T-helper 17 cell (primary cell): ENCODE results near the gene TFEB. TPM values are rescaled to one million over a fixed set of nuclear protein-coding genes. Genes with fewer than 3 reads are reported as not detected.

Source experiments
- ATAC-seq: fragments of 150-1000 bp; cut with Tn5 transposase; 2 replicates; pipeline ENCODE4 v1.10.0; 2021; ENCODE audit warnings: mild to moderate bottlenecking, moderate library complexity
- DNase-seq, 3 donors: peaks; one replicate each; pipeline versions ENCODE4 v3.0.0 to v3.0.0-alpha.2; 2020 to 2021
- H3K9me3 ChIP-seq: one replicate; pipeline ENCODE4 v1.7.0; 2013; ENCODE audit warnings: low read length, mild to moderate bottlenecking; ENCODE audit not compliant: control insufficient read depth, poor library complexity, severe bottlenecking
- H3K27ac Mint-ChIP-seq: one replicate; pipeline ENCODE4 v1.8.0; 2022; ENCODE audit warnings: mild to moderate bottlenecking, moderate library complexity, mixed read lengths
- H3K27me3 Mint-ChIP-seq: one replicate; pipeline ENCODE4 v1.8.0; 2022; ENCODE audit warnings: mixed read lengths
- H3K36me3 Mint-ChIP-seq: one replicate; pipeline ENCODE4 v1.8.0; 2022; ENCODE audit warnings: low read depth, mixed read lengths
- H3K4me1 Mint-ChIP-seq: one replicate; pipeline ENCODE4 v1.8.0; 2022; ENCODE audit warnings: mild to moderate bottlenecking, mixed read lengths
- H3K4me3 Mint-ChIP-seq: one replicate; pipeline ENCODE4 v1.8.0; 2022; ENCODE audit warnings: mild to moderate bottlenecking, moderate library complexity, mixed read lengths
- total RNA-seq, 4 donors: library from RNA in 2 of 4; stranded (reverse) in 2 of 4; gene quantifications; one replicate each; pipeline ENCODE4 v1.2.3 and lab custom pipeline; 2022 to 2026

TFEB gene
- total RNA-seq, 2 donors from 2014 or later, result 17.6 to 18.9 TPM

DNA sequence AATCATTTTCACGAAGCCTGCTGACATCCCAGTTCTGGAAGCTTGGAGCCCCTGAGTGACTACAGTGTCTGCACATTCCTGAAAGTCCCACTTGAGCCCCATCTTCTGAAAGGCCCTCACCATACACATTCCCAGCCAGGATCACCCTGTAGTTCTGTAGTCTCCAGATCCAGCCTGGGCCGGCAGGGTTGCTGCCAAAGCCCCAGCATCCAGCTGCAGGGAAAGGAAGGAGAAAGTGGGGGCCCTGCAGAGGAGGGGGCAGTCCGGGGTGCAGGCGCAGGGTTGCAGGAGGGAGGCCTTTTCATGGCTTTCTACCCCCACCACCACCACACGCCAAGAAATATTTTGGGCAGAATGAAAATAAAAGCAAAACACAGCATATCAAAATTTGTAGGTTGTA is 71.1 kb downstream of the TFEB start:
- Mint-ChIP-seq H3K27ac (no peak overlapping the region), H3K4me3 (no peak overlapping the region), H3K36me3 (no peaks in the 10 kb centered on the region), H3K27me3 (peaks cover 39% of the 10 kb centered on the region), H3K4me1 (no peaks in the 10 kb centered on the region)
- DNase-seq (no peak), ATAC-seq (no peak)
- H3K9me3 ChIP-seq, result no peaks in the 10 kb centered on the region

DNA sequence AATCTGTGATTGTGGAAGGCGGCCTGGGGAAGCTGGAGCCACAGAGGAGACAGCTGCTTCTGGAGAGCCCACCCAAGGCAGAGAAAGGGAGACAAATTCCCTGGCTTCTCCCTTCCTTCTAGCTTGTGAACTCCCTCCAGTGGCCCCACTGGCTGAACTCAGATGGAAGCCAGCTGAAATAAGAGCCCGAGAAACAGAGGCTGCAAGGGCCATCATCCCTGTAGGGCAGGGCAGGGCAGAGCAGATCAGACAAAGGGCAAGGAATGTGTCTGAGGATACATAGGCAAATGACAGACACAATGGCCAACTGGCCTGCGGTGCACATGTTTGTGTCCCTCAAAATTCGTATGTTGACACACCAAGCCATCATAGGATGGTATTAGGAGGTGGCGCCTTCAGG is 71.8 kb downstream of the TFEB start:
- no peak overlapping the region for H3K4me3 Mint-ChIP-seq

DNA sequence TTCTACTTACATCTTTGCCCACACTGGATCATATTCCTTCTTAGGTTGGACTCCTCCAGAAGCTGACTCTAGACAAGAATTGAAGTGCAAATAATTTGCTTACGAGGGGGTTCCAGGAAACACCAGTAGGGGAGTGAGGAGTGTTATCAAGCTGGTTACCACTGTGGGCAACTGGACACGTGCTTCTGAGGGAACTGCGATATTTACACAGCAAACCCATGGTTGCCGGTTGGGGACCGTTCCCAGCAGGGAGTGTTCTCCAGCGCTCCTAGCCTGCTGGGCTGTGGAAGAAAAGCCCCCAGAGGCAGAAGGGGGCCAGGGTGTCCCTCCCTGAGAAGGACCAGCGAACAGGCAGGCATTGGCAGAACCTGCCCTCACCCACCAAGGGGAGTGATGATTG is 75.5 kb downstream of the TFEB start:
- H3K27ac Mint-ChIP-seq, result no peak overlapping the region
- H3K9me3 ChIP-seq, result no peaks in the 10 kb centered on the region
- H3K4me1 Mint-ChIP-seq, result peaks cover 2% of the 10 kb centered on the region
- no peak for ATAC-seq
- H3K36me3 Mint-ChIP-seq, result peaks cover 3% of the 10 kb centered on the region
- H3K27me3 Mint-ChIP-seq, result peaks cover 76% of the 10 kb centered on the region
- no peak for DNase-seq
- H3K4me3 Mint-ChIP-seq, result no peak overlapping the region

More for the DNA sequence above, 71.8 kb downstream of the TFEB start:
- DNase-seq (no peak), ATAC-seq (no peak)
- H3K27me3 Mint-ChIP-seq, result peaks cover 44% of the 10 kb centered on the region
- no peak overlapping the region for H3K27ac Mint-ChIP-seq
- H3K4me1 Mint-ChIP-seq, result no peaks in the 10 kb centered on the region
- H3K9me3 ChIP-seq, result no peaks in the 10 kb centered on the region
- H3K36me3 Mint-ChIP-seq, result no peaks in the 10 kb centered on the region

DNA sequence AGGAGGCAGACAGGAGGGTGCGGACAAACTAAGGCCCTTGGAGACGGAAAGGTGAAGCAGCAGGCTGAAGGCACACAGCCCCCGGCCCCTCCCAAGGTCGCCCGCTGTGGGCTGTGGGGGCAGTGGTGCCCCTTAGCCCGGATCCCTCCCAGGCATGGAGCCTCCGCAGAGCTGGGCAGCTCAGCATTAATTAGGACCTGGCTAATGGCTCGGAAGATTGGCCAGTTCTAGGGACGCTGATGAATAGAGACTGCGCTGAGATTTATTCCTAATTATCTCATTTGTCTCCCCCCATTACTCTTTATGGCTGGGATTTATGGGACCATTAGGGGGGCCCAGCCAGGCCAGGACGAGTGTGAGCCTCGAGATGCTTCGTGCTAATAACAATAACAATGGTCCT is 76.8 kb downstream of the TFEB start:
- no peak for ATAC-seq
- H3K27me3 Mint-ChIP-seq, result peaks cover 80% of the 10 kb centered on the region

DNA sequence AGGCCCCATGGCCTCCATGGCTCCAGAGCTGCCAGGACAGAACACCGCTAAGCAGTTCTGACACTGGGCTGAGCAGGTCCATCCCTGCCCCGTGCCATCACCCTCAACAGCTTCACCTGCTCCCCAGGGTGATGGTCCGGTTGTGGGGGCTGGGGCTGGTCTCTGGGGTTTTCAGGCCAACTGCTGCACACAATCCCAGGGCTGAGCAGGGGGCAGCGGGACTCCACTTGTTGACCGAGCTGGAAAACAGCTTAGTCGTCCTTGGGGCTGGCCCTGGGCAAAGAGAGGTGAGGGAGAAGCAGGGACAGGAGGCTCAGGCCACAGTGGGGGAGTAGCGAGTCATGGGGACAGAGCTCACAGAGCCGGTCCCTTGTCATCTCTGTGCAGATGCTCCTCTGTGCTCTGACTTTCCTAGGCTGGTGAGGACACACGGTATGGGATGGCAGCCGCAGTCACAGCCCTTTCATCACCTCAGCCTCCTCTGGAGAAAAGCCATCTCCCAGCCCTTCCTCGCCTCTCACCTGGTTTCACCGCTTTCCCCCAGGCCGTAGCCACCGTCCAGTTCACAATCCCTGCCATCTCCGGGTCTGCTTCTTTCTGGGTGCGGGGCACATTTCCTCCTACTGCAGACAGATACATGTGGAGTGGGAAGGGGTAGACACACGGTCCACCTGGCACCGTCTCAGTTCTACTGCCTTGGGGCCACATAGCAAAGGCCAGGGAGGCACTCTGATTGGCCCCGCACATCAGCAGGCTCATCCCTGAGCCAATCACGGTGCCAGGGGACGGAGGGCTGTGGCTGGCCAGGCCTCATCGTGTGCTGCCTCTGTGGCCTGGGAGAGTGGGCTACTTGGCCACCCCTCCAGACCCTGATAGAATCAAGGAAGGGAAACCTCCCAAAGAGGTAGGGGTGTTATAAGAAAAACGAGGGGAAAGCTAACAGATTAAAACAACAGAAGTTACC is 78.0 kb downstream of the TFEB start:
- peaks cover 2% of the 10 kb centered on the region for H3K4me1 Mint-ChIP-seq
- ATAC-seq, result no peak

More for the DNA sequence above, 76.8 kb downstream of the TFEB start:
- Mint-ChIP-seq H3K4me3 (no peak overlapping the region), H3K4me1 (peaks cover 2% of the 10 kb centered on the region), H3K27ac (peak overlapping the region; percentile 27), H3K36me3 (peaks cover 3% of the 10 kb centered on the region)
- no peaks in the 10 kb centered on the region for H3K9me3 ChIP-seq
- no peak for DNase-seq

DNA sequence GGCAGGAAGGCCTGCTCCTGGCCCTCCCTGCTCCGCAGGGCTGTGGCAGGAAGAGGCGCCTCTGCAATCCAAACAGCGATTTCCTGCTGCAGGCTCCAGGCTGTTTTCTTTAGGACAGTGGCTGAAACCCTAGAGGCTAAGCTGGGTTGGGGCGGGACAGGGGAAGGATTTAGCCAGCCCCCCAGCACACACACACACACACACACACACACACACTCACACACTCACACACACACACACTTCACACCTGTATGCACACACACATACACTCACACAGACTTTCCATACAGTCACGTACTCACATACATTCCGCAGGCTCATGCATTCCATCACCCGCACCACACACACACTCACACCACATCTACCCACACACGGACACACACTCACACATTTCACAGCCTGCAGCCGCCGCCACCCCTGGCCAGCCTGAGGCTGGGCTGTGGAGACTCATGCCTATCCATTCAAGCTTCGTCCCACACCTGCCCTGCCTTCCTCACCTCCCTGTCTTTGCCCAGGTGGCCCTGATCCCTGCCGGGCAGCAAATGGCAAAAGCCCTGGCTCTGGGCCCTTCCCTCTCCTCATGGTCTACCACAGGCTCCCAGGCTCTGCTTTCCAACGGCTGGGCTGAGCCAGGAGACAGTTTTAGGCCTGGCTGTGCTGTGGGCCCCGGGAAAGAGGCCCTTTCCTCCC is 79.3 kb downstream of the TFEB start:
- ATAC-seq (no peak), DNase-seq (no peak)
- no peaks in the 10 kb centered on the region for H3K9me3 ChIP-seq
- Mint-ChIP-seq H3K36me3 (peaks cover 5% of the 10 kb centered on the region), H3K4me3 (no peak overlapping the region), H3K27me3 (peaks cover 71% of the 10 kb centered on the region), H3K27ac (no peak overlapping the region), H3K4me1 (peaks cover 2% of the 10 kb centered on the region)

More for the DNA sequence above, 78.0 kb downstream of the TFEB start:
- Mint-ChIP-seq H3K27me3 (peaks cover 74% of the 10 kb centered on the region), H3K36me3 (peaks cover 3% of the 10 kb centered on the region), H3K27ac (peak overlapping the region; percentile 32), H3K4me3 (no peak overlapping the region)
- no peaks in the 10 kb centered on the region for H3K9me3 ChIP-seq
- DNase-seq, result no peak

DNA sequence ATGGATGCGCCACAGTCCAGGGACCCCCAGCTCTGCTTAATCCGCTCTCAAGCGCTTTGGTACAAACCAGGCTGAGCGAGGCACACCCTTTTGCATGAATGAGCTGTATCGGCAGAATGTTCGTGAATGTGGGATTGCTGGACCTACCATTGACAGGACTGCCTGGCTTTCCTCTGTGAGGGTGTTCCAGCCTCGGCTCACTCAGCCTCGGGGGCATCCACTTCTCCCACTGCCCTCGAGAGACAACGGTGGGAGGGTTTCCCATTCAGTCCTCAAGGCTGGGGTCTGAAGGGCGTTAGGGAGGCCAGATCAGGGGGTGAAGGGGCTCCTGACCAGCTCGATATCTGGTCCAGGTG is 79.8 kb downstream of the TFEB start:
- no peaks in the 10 kb centered on the region for H3K9me3 ChIP-seq
- no peak for DNase-seq
- Mint-ChIP-seq H3K36me3 (peaks cover 5% of the 10 kb centered on the region), H3K27ac (no peak overlapping the region), H3K4me1 (peaks cover 2% of the 10 kb centered on the region), H3K27me3 (peaks cover 69% of the 10 kb centered on the region), H3K4me3 (no peak overlapping the region)
- ATAC-seq, result no peak

DNA sequence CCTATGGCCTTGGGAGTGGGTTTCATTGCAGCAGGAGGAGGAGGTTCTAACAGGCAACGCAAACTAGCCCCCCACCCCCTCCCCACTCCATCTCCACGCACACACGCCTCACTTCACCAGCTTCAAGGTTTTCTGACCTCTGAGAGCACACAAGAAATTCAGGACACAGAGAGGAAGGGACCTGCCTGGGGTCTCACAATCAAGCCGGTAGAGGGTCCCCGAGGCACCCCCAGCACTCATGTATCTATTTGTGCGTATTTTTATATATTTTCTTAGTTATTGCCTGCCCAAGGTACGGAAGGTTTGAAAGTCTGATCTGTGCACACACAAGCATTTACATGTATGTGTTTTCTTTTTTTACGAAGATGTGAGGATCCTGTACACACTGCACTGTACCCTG is 80.2 kb downstream of the TFEB start:
- H3K36me3 Mint-ChIP-seq, result peaks cover 5% of the 10 kb centered on the region
- no peak overlapping the region for H3K27ac Mint-ChIP-seq
- peaks cover 2% of the 10 kb centered on the region for H3K4me1 Mint-ChIP-seq
- no peaks in the 10 kb centered on the region for H3K9me3 ChIP-seq
- peaks cover 65% of the 10 kb centered on the region for H3K27me3 Mint-ChIP-seq
- DNase-seq, result no peak
- no peak overlapping the region for H3K4me3 Mint-ChIP-seq
- ATAC-seq, result no peak

DNA sequence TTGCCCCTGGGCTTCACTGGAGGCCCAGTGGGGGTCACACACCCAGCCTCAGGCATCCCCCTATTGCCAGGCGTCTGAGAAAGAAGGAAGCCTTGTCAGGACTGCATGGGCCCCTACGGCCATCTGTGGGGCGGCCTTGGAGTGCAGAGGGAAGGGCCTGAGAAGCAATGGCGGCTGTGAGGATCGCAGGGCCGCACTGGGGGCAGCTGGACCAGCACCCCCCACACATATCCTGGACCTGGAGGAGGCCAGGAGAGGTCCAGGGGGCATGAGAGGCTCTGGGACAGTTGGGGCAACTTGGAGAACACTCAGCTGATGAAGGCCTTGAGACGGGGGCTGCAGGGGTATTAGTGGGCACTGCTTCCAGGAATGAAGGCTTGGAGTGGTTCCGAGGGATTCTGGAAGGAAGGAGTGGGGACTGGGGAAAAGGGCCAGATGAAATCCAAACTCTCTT is 80.7 kb downstream of the TFEB start:
- ATAC-seq (no peak), DNase-seq (no peak)
- no peak overlapping the region for H3K4me3 Mint-ChIP-seq
- no peaks in the 10 kb centered on the region for H3K9me3 ChIP-seq
- no peak overlapping the region for H3K27ac Mint-ChIP-seq
- H3K36me3 Mint-ChIP-seq, result peaks cover 5% of the 10 kb centered on the region
- H3K27me3 Mint-ChIP-seq, result peaks cover 61% of the 10 kb centered on the region
- peaks cover 2% of the 10 kb centered on the region for H3K4me1 Mint-ChIP-seq

DNA sequence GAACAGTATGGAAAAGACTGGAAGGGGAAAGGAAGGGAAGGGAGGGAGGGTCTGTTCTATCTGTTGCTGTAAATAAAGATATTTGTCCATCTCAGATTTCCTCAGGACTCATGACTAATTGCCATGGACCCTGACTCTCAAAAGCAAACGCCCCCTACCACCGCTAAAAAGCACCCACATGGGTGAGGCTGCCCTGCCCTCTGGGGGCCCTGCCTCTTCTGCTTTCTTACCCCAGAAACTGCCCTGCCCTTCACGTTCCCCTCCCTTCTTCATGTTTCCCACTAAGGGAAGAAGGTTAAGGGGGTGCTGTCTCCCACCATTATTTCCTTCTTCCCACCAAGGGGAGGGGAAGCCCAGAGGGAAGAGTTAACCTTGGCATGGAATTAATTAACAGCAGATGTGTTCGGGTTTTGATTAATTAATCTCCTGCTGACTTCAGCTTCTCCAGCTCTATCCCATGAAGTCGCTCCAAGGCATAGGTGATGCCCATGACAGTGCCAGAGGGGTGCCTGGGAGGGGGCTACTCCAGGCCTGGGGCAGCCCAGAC is 81.2 kb downstream of the TFEB start:
- Mint-ChIP-seq H3K4me3 (no peak overlapping the region), H3K4me1 (peaks cover 2% of the 10 kb centered on the region), H3K27me3 (peaks cover 63% of the 10 kb centered on the region), H3K36me3 (peaks cover 5% of the 10 kb centered on the region), H3K27ac (no peak overlapping the region)
- H3K9me3 ChIP-seq, result no peaks in the 10 kb centered on the region
- no peak for ATAC-seq
- no peak for DNase-seq

DNA sequence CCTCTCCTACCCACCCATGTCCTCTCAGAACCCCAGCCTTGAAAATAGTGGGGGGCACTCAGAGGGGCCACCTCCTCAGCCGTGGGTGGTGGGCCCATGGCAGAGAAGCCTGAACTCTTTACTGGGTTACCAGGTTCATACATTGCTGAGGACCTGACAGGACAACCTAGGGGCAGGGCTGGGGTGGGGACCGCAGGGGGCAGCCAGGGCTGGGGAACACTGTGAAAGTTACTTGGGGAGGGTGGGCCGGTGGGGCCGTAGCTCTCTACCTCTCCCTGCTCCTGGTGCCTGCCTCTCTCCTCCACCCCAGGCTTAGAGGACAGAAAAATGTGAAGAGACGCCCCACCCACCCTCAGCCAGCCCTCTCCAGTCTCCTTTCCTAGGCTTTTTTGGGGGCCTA is 81.7 kb downstream of the TFEB start:
- H3K4me1 Mint-ChIP-seq, result peaks cover 2% of the 10 kb centered on the region
- H3K27ac Mint-ChIP-seq, result no peak overlapping the region
- no peak overlapping the region for H3K4me3 Mint-ChIP-seq
- DNase-seq (no peak), ATAC-seq (no peak)
- H3K36me3 Mint-ChIP-seq, result peaks cover 5% of the 10 kb centered on the region
- H3K9me3 ChIP-seq, result no peaks in the 10 kb centered on the region
- H3K27me3 Mint-ChIP-seq, result peaks cover 58% of the 10 kb centered on the region

DNA sequence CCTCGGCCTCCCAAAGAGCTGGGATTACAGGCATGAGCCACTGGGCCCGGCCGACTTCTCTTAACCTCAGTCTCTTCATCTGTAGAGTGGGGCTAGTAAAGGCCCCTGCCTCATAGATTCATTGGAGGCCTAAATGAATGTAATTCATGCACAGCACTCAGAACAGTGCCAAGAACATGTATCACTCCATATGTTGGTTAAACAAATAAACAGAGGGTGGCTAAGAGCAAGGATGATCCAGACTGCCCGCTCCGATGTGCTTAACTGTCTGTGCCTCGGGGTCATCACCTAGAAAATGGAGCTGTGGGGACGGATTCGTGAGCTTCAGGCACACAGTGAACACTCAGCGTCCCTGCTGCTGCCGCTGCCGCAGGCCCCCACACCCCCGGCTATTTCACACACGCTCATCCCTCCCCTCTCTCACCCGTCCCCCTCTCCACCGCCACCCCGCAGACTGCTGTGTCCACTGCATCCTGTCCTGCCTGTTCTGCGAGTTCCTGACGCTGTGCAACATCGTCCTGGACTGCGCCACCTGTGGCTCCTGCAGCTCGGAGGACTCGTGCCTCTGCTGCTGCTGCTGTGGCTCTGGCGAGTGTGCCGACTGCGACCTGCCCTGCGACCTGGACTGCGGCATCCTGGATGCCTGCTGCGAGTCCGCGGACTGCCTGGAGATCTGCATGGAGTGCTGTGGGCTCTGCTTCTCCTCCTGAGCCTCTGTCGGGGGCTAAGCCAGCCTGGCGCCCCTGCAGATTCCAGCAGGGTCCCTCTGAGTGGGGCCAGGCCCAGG is 82.3 kb downstream of the TFEB start:
- no peak for DNase-seq
- ATAC-seq, result no peak
- Mint-ChIP-seq H3K4me3 (no peak overlapping the region), H3K27me3 (peaks cover 60% of the 10 kb centered on the region), H3K36me3 (peaks cover 5% of the 10 kb centered on the region), H3K27ac (no peak overlapping the region), H3K4me1 (no peaks in the 10 kb centered on the region)
- H3K9me3 ChIP-seq, result no peaks in the 10 kb centered on the region
